Stimulated activated CD4-positive, alpha-beta T cell treated with anti-CD3 and anti-CD28 coated beads, TNF-alpha, amount 100 ng/mL, for 1 hour (primary cell): ENCODE results near the gene ALK.

Experiments used
- DNase-seq, 3 donors: peaks; one replicate each; pipeline ENCODE4 v3.0.0-alpha.2; 2020; ENCODE audit warnings: low read depth in 3 of 3, low spot score in 1 of 3

Gene ALK

GRCh38 chr2:29504746-29505145 is 416.6 kb downstream of the ALK start:
- no peak for DNase-seq

GRCh38 chr2:29502460-29502911 is 418.9 kb downstream of the ALK start:
- DNase-seq, result no peak

- DNase-seq, result no peak
Measured at GRCh38 chr2:29497375-29497774, 424.0 kb downstream of the ALK start.

GRCh38 chr2:29496198-29496597 is 425.2 kb downstream of the ALK start:
- DNase-seq, result no peak

- DNase-seq, result no peak
Measured at GRCh38 chr2:29495536-29496060, 425.8 kb downstream of the ALK start.

GRCh38 chr2:29495068-29495467 is 426.3 kb downstream of the ALK start:
- no peak for DNase-seq

- no peak for DNase-seq
Measured at GRCh38 chr2:29492701-29493100, 428.7 kb downstream of the ALK start.

GRCh38 chr2:29490045-29490444 is 431.3 kb downstream of the ALK start:
- DNase-seq, result no peak

GRCh38 chr2:29489568-29489967 is 431.8 kb downstream of the ALK start:
- no peak for DNase-seq

GRCh38 chr2:29487967-29488555 is 433.3 kb downstream of the ALK start:
- DNase-seq, result no peak

- no peak for DNase-seq
Measured at GRCh38 chr2:29485631-29486030, 435.8 kb downstream of the ALK start.

- no peak for DNase-seq
Measured at GRCh38 chr2:29485117-29485516, 436.3 kb downstream of the ALK start.

- no peak for DNase-seq
Measured at GRCh38 chr2:29482867-29483266, 438.5 kb downstream of the ALK start.

GRCh38 chr2:29482348-29482747 is 439.0 kb downstream of the ALK start:
- DNase-seq, result no peak

- DNase-seq, result no peak
Measured at GRCh38 chr2:29481313-29481712, 440.1 kb downstream of the ALK start.

- DNase-seq, result no peak
Measured at GRCh38 chr2:29480426-29480825, 441.0 kb downstream of the ALK start.

- DNase-seq, result no peak
Measured at GRCh38 chr2:29479401-29479800, 442.0 kb downstream of the ALK start.

GRCh38 chr2:29478641-29479040 is 442.7 kb downstream of the ALK start:
- DNase-seq, result no peak

- DNase-seq, result no peak
Measured at GRCh38 chr2:29477186-29477585, 444.2 kb downstream of the ALK start.

GRCh38 chr2:29475499-29475898 is 445.9 kb downstream of the ALK start:
- DNase-seq, result no peak

GRCh38 chr2:29469961-29470360 is 451.4 kb downstream of the ALK start:
- no peak for DNase-seq

- DNase-seq, result no peak
Measured at GRCh38 chr2:29469516-29469915, 451.9 kb downstream of the ALK start.

GRCh38 chr2:29463181-29463900 is 458.0 kb downstream of the ALK start:
- no peak for DNase-seq
